ENCODE measurements around the gene ADAMTS17. TPM values are rescaled to one million over a fixed set of nuclear protein-coding genes. Genes with fewer than 3 reads are reported as not detected.

Gene ADAMTS17
- total and polyA plus RNA-seq, 9 of the 15 experiments (the other 6 are each of a cell fraction or from before 2014, with no cell fraction given): 0.01 to 0.14 (median 0.07) TPM; not detected in 6

- TF ChIP-seq HNRNPK (IDR thresholded peaks at IDR 0.05; ENCODE audit: low read depth, low read length, poor library complexity, severe bottlenecking) (no peak), RBM17 (IDR thresholded peaks at IDR 0.05; ENCODE audit: borderline replicate concordance, low read depth, low read length) (no peak), TSHZ1 (CRISPR knock-in tag; IDR thresholded peaks at IDR 0.05) (no peak), RNF2 (IDR thresholded peaks at IDR 0.05) (no peak), ZKSCAN3 (CRISPR knock-in tag; IDR thresholded peaks at IDR 0.05) (no peak), TEAD2 (tag; IDR thresholded peaks at IDR 0.05) (no peak)
These were observed 3.5 kb downstream of the ADAMTS17 start (continued) for GRCh38 chr15:100338247-100338646.
